KMS-11 (cell line): ENCODE data around the gene MAPK11.
A peak's percentile ranks its signal among the peaks of the same experiment; 100 is the strongest.

Source experiments
- H2AFZ ChIP-seq: fragments of 200-600 bp; sonication (generic); 2 replicates; pipeline ENCODE4 v1.6.1; 2016; ENCODE audit warnings: antibody characterized with exemption, mixed run types, low read depth
- H3K27ac ChIP-seq: fragments of 200-600 bp; sonication (generic); 2 replicates; pipeline ENCODE4 v1.6.1; 2016; ENCODE audit warnings: mild to moderate bottlenecking, mixed run types
- H3K27me3 ChIP-seq: fragments of 200-600 bp; sonication (generic); 2 replicates; pipeline ENCODE4 v1.6.1; 2017; ENCODE audit warnings: mild to moderate bottlenecking, low read depth, mixed run types, moderate library complexity; ENCODE audit not compliant: insufficient read depth
- H3K36me3 ChIP-seq: fragments of 200-600 bp; sonication (generic); 2 replicates; pipeline ENCODE4 v1.6.1; 2017; ENCODE audit warnings: mild to moderate bottlenecking, mixed run types; ENCODE audit not compliant: insufficient read depth
- H3K4me1 ChIP-seq: fragments of 200-600 bp; sonication (generic); 2 replicates; pipeline ENCODE4 v1.6.1; 2016; ENCODE audit warnings: mild to moderate bottlenecking, low read depth, mixed run types; ENCODE audit not compliant: poor library complexity, severe bottlenecking
- H3K4me2 ChIP-seq: fragments of 200-600 bp; sonication (generic); 2 replicates; pipeline ENCODE4 v1.7.0; 2016; ENCODE audit warnings: mild to moderate bottlenecking, mixed run types
- H3K4me3 ChIP-seq: fragments of 200-600 bp; sonication (generic); IDR thresholded peaks from 2 replicates; pipeline ENCODE4 v1.6.1; 2017; ENCODE audit warnings: low read depth, low read length, mixed read lengths; ENCODE audit not compliant: insufficient read depth
- H3K79me2 ChIP-seq: fragments of 200-600 bp; sonication (generic); 2 replicates; pipeline ENCODE4 v1.6.1; 2016; ENCODE audit warnings: low read depth, mixed run types; ENCODE audit not compliant: insufficient read depth
- H3K9ac ChIP-seq: fragments of 200-600 bp; sonication (generic); 2 replicates; pipeline ENCODE4 v1.6.1; 2016; ENCODE audit warnings: mild to moderate bottlenecking, mixed run types
- H4K20me1 ChIP-seq: fragments of 200-600 bp; sonication (generic); 2 replicates; pipeline ENCODE4 v1.6.1; 2016; ENCODE audit warnings: mild to moderate bottlenecking, mixed run types; ENCODE audit not compliant: insufficient read depth
- TF ChIP-seq, protein P1 (sequence below): fragments of 200-600 bp; sonication (generic); conservative IDR thresholded peaks from 2 replicates; pipeline ENCODE4 v1.6.1; 2017; ENCODE audit warnings: low read depth, mild to moderate bottlenecking, antibody characterized with exemption, low read length, moderate library complexity, mixed read lengths

Gene MAPK11

DNA sequence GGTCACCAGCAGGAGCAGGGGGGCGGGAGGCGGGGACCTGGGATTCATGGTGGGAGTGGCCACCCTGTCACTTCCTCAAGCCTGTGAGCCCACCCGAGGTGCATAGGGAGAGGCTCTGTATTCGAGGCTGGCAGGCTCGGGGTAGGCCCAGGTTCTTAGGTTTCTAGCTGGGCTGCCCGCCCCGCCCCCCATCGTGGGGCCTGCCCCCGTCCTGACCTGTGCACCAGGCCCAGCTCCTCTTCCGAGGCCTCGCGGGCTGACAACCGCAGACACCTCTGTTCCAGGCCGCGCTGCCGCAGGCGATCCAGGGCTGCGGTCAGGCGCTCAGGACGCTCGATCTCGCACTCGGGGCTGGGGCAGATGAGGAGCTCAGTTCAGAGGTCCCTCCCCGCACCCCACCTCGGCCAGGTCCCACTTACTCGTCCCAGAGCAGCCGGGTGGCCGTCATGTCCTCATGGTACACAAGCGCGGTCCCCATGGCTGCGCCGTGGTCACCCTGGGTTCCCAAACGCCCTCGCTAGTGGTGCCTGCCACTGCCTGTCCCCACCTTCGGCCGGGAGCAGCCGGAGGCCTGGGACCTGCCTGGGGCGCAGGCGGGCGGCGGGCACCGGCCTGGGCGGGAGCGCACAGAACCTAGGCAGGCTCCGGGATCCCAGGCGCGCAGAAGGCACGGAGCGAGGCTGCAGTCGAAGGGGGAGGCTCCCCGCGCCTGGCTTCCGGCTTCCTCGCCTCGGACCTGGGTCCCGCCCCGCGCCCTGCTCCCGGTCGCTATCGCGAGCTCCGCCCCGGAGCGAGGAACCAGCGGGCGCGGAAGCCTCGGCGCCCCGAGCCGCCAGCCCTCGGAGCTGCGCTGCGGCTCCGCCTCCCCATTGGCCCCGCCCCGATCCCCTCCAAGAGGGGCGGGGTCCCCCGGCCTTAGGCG is 19.4 kb downstream of the MAPK11 start, which contains the start of gene HDAC10:
TSS of gene HDAC10 (minus strand) at position 711 of the 922 bp plus-strand sequence. CDS start at position 478, 233 bp downstream.
- no peaks in the 10 kb centered on the region for H3K4me1 ChIP-seq
- no peaks in the 10 kb centered on the region for H4K20me1 ChIP-seq
- H3K79me2 ChIP-seq, result no peaks in the 10 kb centered on the region
- no peak within 1 kb of the TSS for H3K27ac ChIP-seq
- TF ChIP-seq, protein P1, sequence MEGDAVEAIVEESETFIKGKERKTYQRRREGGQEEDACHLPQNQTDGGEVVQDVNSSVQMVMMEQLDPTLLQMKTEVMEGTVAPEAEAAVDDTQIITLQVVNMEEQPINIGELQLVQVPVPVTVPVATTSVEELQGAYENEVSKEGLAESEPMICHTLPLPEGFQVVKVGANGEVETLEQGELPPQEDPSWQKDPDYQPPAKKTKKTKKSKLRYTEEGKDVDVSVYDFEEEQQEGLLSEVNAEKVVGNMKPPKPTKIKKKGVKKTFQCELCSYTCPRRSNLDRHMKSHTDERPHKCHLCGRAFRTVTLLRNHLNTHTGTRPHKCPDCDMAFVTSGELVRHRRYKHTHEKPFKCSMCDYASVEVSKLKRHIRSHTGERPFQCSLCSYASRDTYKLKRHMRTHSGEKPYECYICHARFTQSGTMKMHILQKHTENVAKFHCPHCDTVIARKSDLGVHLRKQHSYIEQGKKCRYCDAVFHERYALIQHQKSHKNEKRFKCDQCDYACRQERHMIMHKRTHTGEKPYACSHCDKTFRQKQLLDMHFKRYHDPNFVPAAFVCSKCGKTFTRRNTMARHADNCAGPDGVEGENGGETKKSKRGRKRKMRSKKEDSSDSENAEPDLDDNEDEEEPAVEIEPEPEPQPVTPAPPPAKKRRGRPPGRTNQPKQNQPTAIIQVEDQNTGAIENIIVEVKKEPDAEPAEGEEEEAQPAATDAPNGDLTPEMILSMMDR, result no peak
- peak within 1 kb of the TSS; percentile 44; the same call in 1 of the 2 replicates for H3K9ac ChIP-seq
- no peak within 1 kb of the TSS for H2AFZ ChIP-seq
- no peaks in the 10 kb centered on the region for H3K27me3 ChIP-seq
- no peaks in the 10 kb centered on the region for H3K36me3 ChIP-seq
- no peak within 1 kb of the TSS for H3K4me3 ChIP-seq
- peak within 1 kb of the TSS; percentile 42; the same call in 1 of the 2 replicates for H3K4me2 ChIP-seq

DNA sequence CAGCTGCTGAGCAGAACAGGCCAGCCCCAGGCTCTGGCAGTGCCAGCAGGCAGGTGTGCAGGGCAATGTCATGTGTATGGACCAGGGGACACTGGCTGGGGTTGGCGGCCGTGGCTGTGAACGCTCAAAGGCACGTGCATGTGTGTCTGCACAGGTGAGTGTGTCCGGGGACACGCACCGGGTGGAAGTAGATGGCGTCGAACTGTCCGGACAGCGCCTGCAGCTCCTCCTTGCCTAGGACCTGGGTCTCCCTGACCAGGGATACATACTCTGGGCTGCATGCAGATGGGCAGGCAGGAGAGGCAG is 20.0 kb downstream of the MAPK11 start:
- H2AFZ ChIP-seq, result no peak overlapping the region
- H3K27ac ChIP-seq, result no peak overlapping the region
- no peaks in the 10 kb centered on the region for H3K79me2 ChIP-seq
- H3K4me1 ChIP-seq, result no peaks in the 10 kb centered on the region
- TF ChIP-seq, protein P1, result no peak
- H3K9ac ChIP-seq, result peak overlapping the region; percentile 44; the same call in 1 of the 2 replicates
- H3K4me2 ChIP-seq, result peak overlapping the region; percentile 42; the same call in 1 of the 2 replicates
- no peaks in the 10 kb centered on the region for H3K36me3 ChIP-seq
- no peaks in the 10 kb centered on the region for H3K27me3 ChIP-seq
- no peak overlapping the region for H3K4me3 ChIP-seq
- no peaks in the 10 kb centered on the region for H4K20me1 ChIP-seq

DNA sequence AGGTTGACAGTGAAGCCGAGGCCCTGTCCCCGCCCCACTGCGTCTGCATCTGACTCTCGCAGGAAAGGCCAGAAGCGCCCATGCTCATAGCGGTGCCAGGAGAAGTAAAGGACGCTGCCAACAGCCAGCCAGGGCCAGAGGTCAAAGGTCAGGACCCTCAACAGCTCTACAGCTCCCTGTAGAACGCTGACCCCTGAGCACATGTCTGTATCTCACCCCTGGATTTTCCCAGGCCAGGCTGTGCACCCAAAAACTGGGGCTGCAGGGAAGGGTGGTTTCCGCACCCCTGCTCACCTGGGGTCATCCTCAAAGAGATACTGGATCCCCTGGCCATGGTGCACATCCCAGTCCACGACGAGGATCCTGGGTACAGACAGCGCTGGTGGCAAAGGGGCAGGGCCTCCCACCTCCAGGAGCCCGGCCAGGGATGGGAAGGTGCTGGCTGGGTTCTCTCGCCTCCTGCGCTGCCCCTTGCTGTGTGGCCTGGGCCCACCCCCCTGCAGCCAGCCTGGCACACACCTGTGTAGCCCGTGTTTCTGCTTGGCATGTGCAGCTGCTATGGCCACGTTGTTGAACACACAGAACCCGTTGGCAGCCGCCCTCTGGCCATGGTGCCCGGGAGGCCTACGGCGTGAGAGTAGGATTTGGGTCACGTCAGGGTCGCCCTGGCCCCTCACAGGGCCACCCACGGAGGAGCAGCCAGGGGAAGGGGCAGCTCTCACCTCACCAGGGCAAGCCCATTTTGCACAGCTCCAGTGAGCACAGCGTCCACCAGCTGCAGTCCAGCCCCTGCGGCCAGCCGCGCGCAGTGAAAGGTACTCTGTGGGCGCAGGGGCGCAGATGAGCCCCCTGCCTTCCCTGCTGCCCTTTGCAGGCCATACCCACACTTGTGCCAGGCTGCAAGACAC is 20.6 kb downstream of the MAPK11 start:
- Histone ChIP-seq H3K4me1 (no peaks in the 10 kb centered on the region), H3K27ac (no peak overlapping the region)

More for the DNA sequence above, 20.6 kb downstream of the MAPK11 start:
- no peak overlapping the region for H3K9ac ChIP-seq
- H4K20me1 ChIP-seq, result no peaks in the 10 kb centered on the region
- no peak overlapping the region for H2AFZ ChIP-seq
- H3K27me3 ChIP-seq, result no peaks in the 10 kb centered on the region
- H3K4me3 ChIP-seq, result no peak overlapping the region
- TF ChIP-seq, protein P1, result no peak
- peak overlapping the region; percentile 42; the same call in 1 of the 2 replicates for H3K4me2 ChIP-seq
- no peaks in the 10 kb centered on the region for H3K36me3 ChIP-seq
- H3K79me2 ChIP-seq, result no peaks in the 10 kb centered on the region
